ENCODE data around the gene LHFPL2. TPM values are rescaled to one million over a fixed set of nuclear protein-coding genes. Genes with fewer than 3 reads are reported as not detected.

LHFPL2 gene
- total RNA-seq, 4 donors from 2014 or later: 34.4 to 79.6 (median 51.5) TPM

DNA sequence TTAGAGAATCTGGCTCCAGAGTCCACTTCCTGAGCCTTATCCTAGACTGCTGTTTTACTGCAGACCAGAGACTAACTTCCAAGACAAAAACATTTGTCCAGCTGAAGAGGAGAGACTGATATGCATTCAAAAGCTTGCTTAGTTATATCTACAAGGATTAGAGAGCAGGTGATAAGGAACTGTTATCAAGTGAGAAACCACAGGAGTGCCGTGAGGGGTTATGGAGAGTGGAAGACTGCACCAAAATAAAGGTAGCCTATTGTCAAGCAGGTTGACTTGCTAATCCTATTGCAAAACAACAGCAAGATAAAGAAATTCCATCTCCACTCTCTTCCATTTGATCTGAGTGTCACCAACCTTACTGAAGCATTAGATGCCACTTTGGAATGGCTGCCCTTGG, 149.1 kb downstream of the LHFPL2 start:
- WGBS, 2 donors (ENCODE audit: low coverage in 1 of 2): 91% methylated on average over 1 of the region's 1 CpG
- in situ Hi-C loops (cut with MboI; ENCODE audit: low pct_ligation_motif_present in 1 of 4, low pct_unique_long_range_greater_than_20kb in 1 of 4, low sequenced_read_pairs in 3 of 4) (no loop called here), intact Hi-C loops (cut with DNase I; ENCODE audit: low total_unique reads) (no loop called here)
- TF ChIP-seq POLR2A (IDR thresholded peaks at IDR 0.05) (no peak), EP300 (IDR thresholded peaks at IDR 0.05; ENCODE audit: low read depth) (no peak), POLR2AphosphoS5 (IDR thresholded peaks at IDR 0.05) (no peak)
- TF ChIP-seq, protein P1, sequence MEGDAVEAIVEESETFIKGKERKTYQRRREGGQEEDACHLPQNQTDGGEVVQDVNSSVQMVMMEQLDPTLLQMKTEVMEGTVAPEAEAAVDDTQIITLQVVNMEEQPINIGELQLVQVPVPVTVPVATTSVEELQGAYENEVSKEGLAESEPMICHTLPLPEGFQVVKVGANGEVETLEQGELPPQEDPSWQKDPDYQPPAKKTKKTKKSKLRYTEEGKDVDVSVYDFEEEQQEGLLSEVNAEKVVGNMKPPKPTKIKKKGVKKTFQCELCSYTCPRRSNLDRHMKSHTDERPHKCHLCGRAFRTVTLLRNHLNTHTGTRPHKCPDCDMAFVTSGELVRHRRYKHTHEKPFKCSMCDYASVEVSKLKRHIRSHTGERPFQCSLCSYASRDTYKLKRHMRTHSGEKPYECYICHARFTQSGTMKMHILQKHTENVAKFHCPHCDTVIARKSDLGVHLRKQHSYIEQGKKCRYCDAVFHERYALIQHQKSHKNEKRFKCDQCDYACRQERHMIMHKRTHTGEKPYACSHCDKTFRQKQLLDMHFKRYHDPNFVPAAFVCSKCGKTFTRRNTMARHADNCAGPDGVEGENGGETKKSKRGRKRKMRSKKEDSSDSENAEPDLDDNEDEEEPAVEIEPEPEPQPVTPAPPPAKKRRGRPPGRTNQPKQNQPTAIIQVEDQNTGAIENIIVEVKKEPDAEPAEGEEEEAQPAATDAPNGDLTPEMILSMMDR (IDR thresholded peaks at IDR 0.05): no peak
- Histone ChIP-seq H3K27ac (no peak overlapping the region), H3K4me1 (peaks cover 6 to 25% (median 13%) of the 10 kb centered on the region in 4 donors), H3K9me3 (no peaks in the 10 kb centered on the region), H3K4me3 (no peak overlapping the region), H3K36me3 (no peaks in the 10 kb centered on the region), H3K27me3 (no peaks in the 10 kb centered on the region)
- DNase-seq: no peak

DNA sequence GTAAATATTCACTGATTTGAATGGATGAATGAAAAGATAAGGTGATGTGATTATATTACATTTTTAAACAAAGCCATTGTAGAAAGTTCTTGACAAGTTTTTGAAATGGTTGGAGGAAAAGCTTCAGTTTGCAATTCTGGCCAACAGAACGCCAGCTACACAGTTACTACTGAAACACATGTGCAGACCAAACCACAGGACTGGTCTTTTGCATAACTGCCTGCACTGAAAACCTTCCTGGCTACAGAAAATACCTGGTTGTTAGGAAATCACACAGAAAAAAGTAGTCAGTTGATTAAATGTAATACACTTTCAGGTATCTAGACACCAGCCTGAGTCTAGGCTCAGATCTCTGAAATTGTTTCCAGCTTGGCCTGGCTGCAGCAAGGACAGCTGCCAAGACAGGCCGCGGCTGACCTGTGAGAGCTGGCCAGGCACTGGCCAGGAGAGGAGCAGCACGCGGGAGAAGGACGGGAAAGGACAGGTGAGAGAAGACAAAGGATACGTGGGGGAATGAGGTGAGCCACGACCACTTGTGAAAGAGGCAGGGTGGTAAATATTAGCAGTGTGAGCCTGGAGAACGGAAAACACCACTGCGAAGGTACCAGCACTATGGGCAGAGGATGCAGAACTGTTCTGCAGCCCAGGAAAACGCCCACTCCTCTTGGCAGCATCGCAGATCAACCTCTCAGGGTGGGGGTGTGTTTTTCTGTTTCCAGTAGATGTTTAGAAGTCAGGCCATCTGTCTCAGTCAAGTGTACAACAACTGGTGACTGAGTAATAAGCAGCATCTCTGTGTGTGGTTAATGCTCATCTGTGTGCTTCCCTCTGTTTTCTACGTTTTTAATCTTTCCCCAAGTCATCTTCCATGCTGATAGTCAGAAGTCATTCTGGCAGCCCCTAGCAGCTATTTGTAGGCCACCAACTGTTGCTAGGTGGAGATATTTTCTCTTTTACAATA, 150.7 kb downstream of the LHFPL2 start:
- no peaks in the 10 kb centered on the region for H3K9me3 ChIP-seq
- in situ Hi-C loops (cut with MboI; ENCODE audit: low pct_ligation_motif_present in 1 of 4, low pct_unique_long_range_greater_than_20kb in 1 of 4, low sequenced_read_pairs in 3 of 4) (no loop called here), intact Hi-C loops (cut with DNase I; ENCODE audit: low total_unique reads) (no loop called here)
- H3K4me3 ChIP-seq: no peak overlapping the region
- H3K4me1 ChIP-seq: peaks cover 0 to 20% (median 8%) of the 10 kb centered on the region in 4 donors
- no peaks in the 10 kb centered on the region for H3K36me3 ChIP-seq
- TF ChIP-seq, protein P1 (IDR thresholded peaks at IDR 0.05): no peak
- TF ChIP-seq POLR2A (IDR thresholded peaks at IDR 0.05): no peak
- no peak for TF ChIP-seq EP300 (IDR thresholded peaks at IDR 0.05; ENCODE audit: low read depth)
- no peak for TF ChIP-seq POLR2AphosphoS5 (IDR thresholded peaks at IDR 0.05)
- H3K27me3 ChIP-seq: no peaks in the 10 kb centered on the region
- no peak for DNase-seq
- H3K27ac ChIP-seq: no peak overlapping the region
- WGBS, 2 donors (ENCODE audit: low coverage in 1 of 2): 72 to 80% methylated on average over 1 to 13 of the region's 13 CpGs

DNA sequence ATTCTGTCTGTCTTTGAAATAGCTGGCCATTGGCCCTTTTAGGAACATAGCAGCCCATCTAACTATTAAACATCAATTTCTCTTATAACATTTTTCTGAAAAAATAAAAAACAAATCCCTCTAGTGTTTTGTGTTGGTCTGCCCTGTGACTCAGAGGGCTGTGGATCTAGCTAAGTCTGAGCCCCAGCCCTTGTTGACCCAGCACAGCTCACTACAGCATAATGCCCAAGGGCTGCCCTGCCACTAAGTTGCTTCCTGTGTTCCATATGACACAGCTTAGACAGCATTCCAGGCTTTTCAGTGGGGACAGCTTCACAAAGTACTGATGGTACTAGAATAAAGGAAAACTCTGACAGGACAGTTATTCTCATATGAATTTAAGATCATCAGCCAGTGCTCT, 152.2 kb downstream of the LHFPL2 start:
- Histone ChIP-seq H3K9me3 (no peaks in the 10 kb centered on the region), H3K27ac (no peak overlapping the region), H3K4me1 (peaks cover 0 to 9% (median 4%) of the 10 kb centered on the region in 4 donors), H3K36me3 (no peaks in the 10 kb centered on the region), H3K27me3 (no peaks in the 10 kb centered on the region), H3K4me3 (no peak overlapping the region)
- DNase-seq: no peak
- intact Hi-C loops (cut with DNase I; ENCODE audit: low total_unique reads) (no loop called here), in situ Hi-C loops (cut with MboI; ENCODE audit: low pct_ligation_motif_present in 1 of 4, low pct_unique_long_range_greater_than_20kb in 1 of 4, low sequenced_read_pairs in 3 of 4) (no loop called here)
- no peak for TF ChIP-seq EP300 (IDR thresholded peaks at IDR 0.05; ENCODE audit: low read depth)
- TF ChIP-seq, protein P1 (IDR thresholded peaks at IDR 0.05): no peak
- no peak for TF ChIP-seq POLR2A (IDR thresholded peaks at IDR 0.05)
- no peak for TF ChIP-seq POLR2AphosphoS5 (IDR thresholded peaks at IDR 0.05)

DNA sequence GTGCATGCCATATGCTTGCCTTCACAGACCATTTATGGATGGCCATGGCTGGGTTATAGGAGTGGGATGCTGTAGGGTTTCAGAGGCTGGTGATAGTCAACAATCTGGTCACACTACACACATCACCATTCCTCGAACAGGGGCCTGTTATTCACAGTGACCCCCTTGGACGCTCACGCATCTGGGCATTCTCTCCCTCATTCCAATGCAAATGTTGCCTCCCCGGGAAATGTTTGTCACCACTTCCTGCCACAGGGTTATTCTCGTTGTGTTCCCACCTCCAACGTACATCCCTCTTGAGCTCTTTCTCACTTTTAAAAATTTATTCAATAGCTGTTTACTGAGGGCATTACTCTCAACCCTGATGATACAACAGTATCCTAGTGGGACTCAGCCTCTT, 152.8 kb downstream of the LHFPL2 start:
- H3K9me3 ChIP-seq: no peaks in the 10 kb centered on the region
- WGBS, 2 donors (ENCODE audit: low coverage in 1 of 2): 65 to 74% methylated on average over 5 to 6 of the region's 6 CpGs
- no peaks in the 10 kb centered on the region for H3K27me3 ChIP-seq
- no peak for DNase-seq
- in situ Hi-C loops (cut with MboI; ENCODE audit: low pct_ligation_motif_present in 1 of 4, low pct_unique_long_range_greater_than_20kb in 1 of 4, low sequenced_read_pairs in 3 of 4) (no loop called here), intact Hi-C loops (cut with DNase I; ENCODE audit: low total_unique reads) (no loop called here)
- TF ChIP-seq EP300 (IDR thresholded peaks at IDR 0.05; ENCODE audit: low read depth): no peak
- TF ChIP-seq, protein P1 (IDR thresholded peaks at IDR 0.05): no peak
- H3K27ac ChIP-seq: no peak overlapping the region
- no peak overlapping the region for H3K4me3 ChIP-seq
- H3K4me1 ChIP-seq: peaks cover 0 to 9% (median 3%) of the 10 kb centered on the region in 4 donors
- no peaks in the 10 kb centered on the region for H3K36me3 ChIP-seq

Measured in transverse colon (tissue), 4 donors.